Ectodermal cell (in vitro differentiated cells): ENCODE data around the gene D2HGDH.

Source experiments
- H3K27ac ChIP-seq: 2 replicates; pipeline ENCODE4 v1.7.0; 2013; ENCODE audit warnings: mild to moderate bottlenecking, low read depth, low read length; ENCODE audit not compliant: insufficient read depth, poor library complexity, severe bottlenecking
- H3K27me3 ChIP-seq: 2 replicates; pipeline ENCODE4 v1.7.0; 2013; ENCODE audit warnings: mild to moderate bottlenecking, low read length; ENCODE audit not compliant: insufficient read depth, control insufficient read depth, poor library complexity, severe bottlenecking
- H3K36me3 ChIP-seq: one replicate; pipeline ENCODE4 v1.7.0; 2013; ENCODE audit warnings: low read length; ENCODE audit not compliant: control insufficient read depth, insufficient read depth
- H3K4me1 ChIP-seq: one replicate; pipeline ENCODE4 v1.7.0; 2013; ENCODE audit warnings: low read length; ENCODE audit not compliant: control insufficient read depth, insufficient read depth
- H3K4me3 ChIP-seq: 2 replicates; pipeline ENCODE4 v1.7.0; 2013; ENCODE audit warnings: low read depth, low read length, control low read depth; ENCODE audit not compliant: insufficient read depth
- H3K9me3 ChIP-seq: 2 replicates; pipeline ENCODE4 v1.7.0; 2013; ENCODE audit warnings: mild to moderate bottlenecking, low read length, moderate library complexity; ENCODE audit not compliant: control insufficient read depth
- WGBS, 2 experiments: methylation state at CpG; one replicate each; pipeline ENCODE4 v1.1.7; 2013; ENCODE audit warnings: missing lambda C conversion rate in 2 of 2; 5-methylcytosine and 5-hydroxymethylcytosine counted together

D2HGDH gene

GRCh38 chr2:241748468-241749256, 14.2 kb downstream of the D2HGDH start:
- 95% methylated on average over 32 of the region's 32 CpGs for WGBS, 2 experiments
- Histone ChIP-seq H3K4me3 (no peak overlapping the region), H3K9me3 (no peaks in the 10 kb centered on the region), H3K36me3 (peaks cover 30% of the 10 kb centered on the region), H3K27me3 (no peaks in the 10 kb centered on the region), H3K4me1 (no peaks in the 10 kb centered on the region), H3K27ac (no peak overlapping the region)

- Histone ChIP-seq H3K27ac (no peak overlapping the region), H3K4me1 (no peaks in the 10 kb centered on the region), H3K27me3 (no peaks in the 10 kb centered on the region), H3K36me3 (peaks cover 19% of the 10 kb centered on the region), H3K4me3 (no peak overlapping the region), H3K9me3 (no peaks in the 10 kb centered on the region)
- 91 to 95% methylated on average over 22 of the region's 22 CpGs for WGBS, 2 experiments
Observed at GRCh38 chr2:241750076-241750840, 15.8 kb downstream of the D2HGDH start.

GRCh38 chr2:241751152-241751551, 16.7 kb downstream of the D2HGDH start:
- Histone ChIP-seq H3K36me3 (peaks cover 11% of the 10 kb centered on the region), H3K9me3 (no peaks in the 10 kb centered on the region), H3K27me3 (no peaks in the 10 kb centered on the region), H3K4me3 (no peak overlapping the region), H3K4me1 (no peaks in the 10 kb centered on the region), H3K27ac (no peak overlapping the region)
- WGBS, 2 experiments: 94 to 96% methylated on average over 15 of the region's 15 CpGs

GRCh38 chr2:241751776-241752175, 17.3 kb downstream of the D2HGDH start:
- no peaks in the 10 kb centered on the region for H3K4me1 ChIP-seq
- WGBS, 2 experiments: 93 to 94% methylated on average over 18 of the region's 18 CpGs
- H3K9me3 ChIP-seq: no peaks in the 10 kb centered on the region
- H3K36me3 ChIP-seq: peaks cover 12% of the 10 kb centered on the region
- H3K4me3 ChIP-seq: no peak overlapping the region
- no peak overlapping the region for H3K27ac ChIP-seq
- H3K27me3 ChIP-seq: no peaks in the 10 kb centered on the region

GRCh38 chr2:241752253-241752652, 17.8 kb downstream of the D2HGDH start:
- Histone ChIP-seq H3K9me3 (no peaks in the 10 kb centered on the region), H3K27ac (no peak overlapping the region), H3K36me3 (peaks cover 15% of the 10 kb centered on the region), H3K27me3 (no peaks in the 10 kb centered on the region), H3K4me1 (no peaks in the 10 kb centered on the region), H3K4me3 (no peak overlapping the region)
- WGBS, 2 experiments: 96 to 97% methylated on average over 14 of the region's 14 CpGs

GRCh38 chr2:241752689-241753276, 18.4 kb downstream of the D2HGDH start:
- Histone ChIP-seq H3K9me3 (no peaks in the 10 kb centered on the region), H3K4me1 (no peaks in the 10 kb centered on the region), H3K27me3 (no peaks in the 10 kb centered on the region), H3K27ac (no peak overlapping the region), H3K36me3 (peaks cover 15% of the 10 kb centered on the region), H3K4me3 (no peak overlapping the region)
- 90 to 94% methylated on average over 21 of the region's 21 CpGs for WGBS, 2 experiments

- WGBS, 2 experiments: 96% methylated on average over 17 of the region's 17 CpGs
- Histone ChIP-seq H3K9me3 (no peaks in the 10 kb centered on the region), H3K4me3 (no peak overlapping the region), H3K4me1 (no peaks in the 10 kb centered on the region), H3K36me3 (peaks cover 15% of the 10 kb centered on the region), H3K27me3 (no peaks in the 10 kb centered on the region), H3K27ac (no peak overlapping the region)
Observed at GRCh38 chr2:241753493-241753892, 19.1 kb downstream of the D2HGDH start.

- 95 to 96% methylated on average over 20 of the region's 20 CpGs for WGBS, 2 experiments
- no peaks in the 10 kb centered on the region for H3K9me3 ChIP-seq
- H3K4me1 ChIP-seq: no peaks in the 10 kb centered on the region
- H3K27me3 ChIP-seq: no peaks in the 10 kb centered on the region
- no peak overlapping the region for H3K4me3 ChIP-seq
- H3K36me3 ChIP-seq: peaks cover 12% of the 10 kb centered on the region
- no peak overlapping the region for H3K27ac ChIP-seq
Observed at GRCh38 chr2:241754042-241754441, 19.6 kb downstream of the D2HGDH start.

GRCh38 chr2:241755166-241755565, 20.7 kb downstream of the D2HGDH start:
- 94 to 96% methylated on average over 18 of the region's 18 CpGs for WGBS, 2 experiments

GRCh38 chr2:241755777-241756176, 21.3 kb downstream of the D2HGDH start:
- Histone ChIP-seq H3K4me3 (no peak overlapping the region), H3K27me3 (no peaks in the 10 kb centered on the region), H3K27ac (no peak overlapping the region), H3K36me3 (peaks cover 17% of the 10 kb centered on the region), H3K4me1 (no peaks in the 10 kb centered on the region), H3K9me3 (no peaks in the 10 kb centered on the region)
- 96 to 97% methylated on average over 27 of the region's 27 CpGs for WGBS, 2 experiments

More at GRCh38 chr2:241755166-241755565, 20.7 kb downstream of the D2HGDH start:
- Histone ChIP-seq H3K4me3 (no peak overlapping the region), H3K36me3 (peaks cover 11% of the 10 kb centered on the region), H3K4me1 (no peaks in the 10 kb centered on the region), H3K9me3 (no peaks in the 10 kb centered on the region), H3K27me3 (no peaks in the 10 kb centered on the region), H3K27ac (no peak overlapping the region)
